GM12864 (cell line): ENCODE data around the gene SORCS2.

Source experiments
- DNase-seq: peaks from one replicate; pipeline ENCODE4 v3.0.0-alpha.2; 2011; ENCODE audit warnings: low read depth
- H3K4me3 ChIP-seq: 2 replicates; pipeline ENCODE4 v1.5.1; 2011; ENCODE audit warnings: mild to moderate bottlenecking, low read depth, low read length, control low read depth
- CTCF ChIP-seq: IDR thresholded peaks from 2 replicates; pipeline ENCODE4 v1.5.1; 2011; ENCODE audit warnings: low read depth, mild to moderate bottlenecking, moderate library complexity, low read length, control low read depth, inconsistent platforms; ENCODE audit errors: missing control alignments

SORCS2 gene

GRCh38 chr4:7350396-7350795, 158.1 kb downstream of the SORCS2 start:
- DNase-seq: no peak
- no peak overlapping the region for H3K4me3 ChIP-seq
- TF ChIP-seq CTCF: no peak

GRCh38 chr4:7351014-7351413, 158.7 kb downstream of the SORCS2 start:
- no peak for DNase-seq
- TF ChIP-seq CTCF: no peak
- no peak overlapping the region for H3K4me3 ChIP-seq

- DNase-seq: no peak
- no peak for TF ChIP-seq CTCF
- no peak overlapping the region for H3K4me3 ChIP-seq
Observed at GRCh38 chr4:7352486-7352885, 160.1 kb downstream of the SORCS2 start.

GRCh38 chr4:7353046-7353790, 160.9 kb downstream of the SORCS2 start:
- no peak for DNase-seq
- no peak for TF ChIP-seq CTCF
- H3K4me3 ChIP-seq: no peak overlapping the region

- no peak for DNase-seq
- TF ChIP-seq CTCF: no peak
- H3K4me3 ChIP-seq: no peak overlapping the region
Observed at GRCh38 chr4:7353846-7354610, 161.7 kb downstream of the SORCS2 start.

GRCh38 chr4:7354927-7355326, 162.6 kb downstream of the SORCS2 start:
- no peak for TF ChIP-seq CTCF
- no peak for DNase-seq
- H3K4me3 ChIP-seq: no peak overlapping the region
